HG03135 (cell line): ENCODE results near the gene GLRX3.
A peak's percentile ranks its signal among the peaks of the same experiment; 100 is the strongest.
"Not testable (repeated sequence)": the region's sequence is repeated elsewhere in the genome, so short reads cannot be mapped to it uniquely, and the experiment has no call there.

Experiments used
- ATAC-seq: cut with Tn5 transposase; IDR thresholded peaks from one replicate; pipeline ENCODE4 v1.9.1; 2021; ENCODE audit warnings: mild to moderate bottlenecking, moderate library complexity; ENCODE audit not compliant: unreplicated experiment

Gene GLRX3

DNA sequence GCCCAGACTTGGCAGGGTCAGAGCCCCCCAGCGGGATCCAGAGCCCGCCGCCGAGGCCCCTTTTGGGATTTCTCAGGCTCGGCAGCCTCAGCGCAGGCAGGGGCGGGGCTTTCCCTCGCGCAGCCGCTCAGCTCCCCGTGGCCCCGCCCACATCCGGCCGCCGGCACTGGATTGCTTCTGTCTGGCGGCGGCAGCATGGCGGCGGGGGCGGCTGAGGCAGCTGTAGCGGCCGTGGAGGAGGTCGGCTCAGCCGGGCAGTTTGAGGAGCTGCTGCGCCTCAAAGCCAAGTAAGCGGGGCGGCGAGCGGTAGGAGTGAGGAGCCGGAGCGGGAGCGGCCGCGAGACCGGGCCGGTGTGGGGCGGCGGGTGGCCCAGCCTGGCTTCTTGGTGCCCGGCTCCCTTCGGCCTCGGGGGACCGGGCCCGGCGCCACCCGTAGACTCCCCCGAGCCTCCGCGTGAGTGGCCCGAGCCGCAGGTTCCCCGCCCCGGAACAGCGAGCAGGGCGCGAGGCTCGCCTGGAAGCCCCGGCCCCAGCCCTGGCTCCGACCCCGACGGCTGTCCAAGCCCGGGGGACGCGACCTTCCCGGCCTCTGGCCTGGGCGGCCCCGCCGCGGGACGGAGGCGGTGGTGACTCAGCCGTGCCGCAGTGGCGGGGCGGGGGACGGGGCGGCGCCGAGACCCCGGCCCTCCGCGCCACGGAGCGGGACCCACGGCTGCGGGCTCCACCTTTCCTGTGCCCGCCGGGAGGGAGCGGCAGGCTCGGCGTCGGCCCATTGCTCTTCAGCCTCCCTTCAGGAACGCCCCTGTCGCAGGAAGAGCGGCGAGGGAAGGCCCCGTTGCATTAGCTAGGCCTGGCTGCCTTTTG is at the start of gene GLRX3:
GLRX3 (plus strand) TSS at position 166 of the 864 bp plus-strand sequence; CDS start at position 196, 30 bp downstream.
- peak; percentile 87 for ATAC-seq

DNA sequence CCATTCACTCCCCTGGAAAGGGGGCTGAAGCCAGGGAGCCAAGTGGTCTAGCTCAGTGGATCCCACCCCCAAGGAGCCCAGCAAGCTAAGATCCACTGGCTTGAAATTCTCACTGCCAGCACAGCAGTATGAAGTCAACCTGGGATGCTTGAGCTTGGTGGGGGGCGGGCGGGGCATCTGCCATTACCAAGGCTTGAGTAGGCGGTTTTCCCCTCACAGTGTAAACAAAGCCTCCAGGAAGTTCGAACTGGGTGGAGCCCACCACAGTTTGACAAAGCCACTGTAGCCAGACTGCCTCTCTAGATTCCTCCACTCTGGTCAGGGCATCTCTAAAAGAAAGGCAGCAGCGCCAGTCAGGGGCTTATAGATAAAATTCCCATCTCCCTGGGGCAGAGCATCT is 45.6 kb upstream of the GLRX3 start:
- ATAC-seq: not testable (repeated sequence)

DNA sequence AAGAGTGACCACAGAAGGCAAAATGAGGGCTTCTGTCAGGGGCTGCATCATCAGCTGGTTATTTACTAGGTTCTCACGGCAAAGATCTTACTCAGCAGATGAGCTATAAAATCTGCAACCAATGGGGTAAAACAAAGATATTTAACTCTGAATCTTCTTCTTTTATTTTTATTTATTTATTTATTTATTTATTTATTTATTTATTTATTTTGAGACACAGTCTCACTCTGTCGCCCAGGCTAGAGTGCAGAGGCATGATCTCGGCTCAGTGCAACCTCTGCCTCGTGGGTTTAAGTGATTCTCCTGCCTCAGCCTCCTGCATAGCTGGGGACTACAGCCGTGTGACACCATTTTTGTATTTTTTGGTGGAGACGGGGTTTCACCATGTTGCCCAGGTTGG is 36.8 kb upstream of the GLRX3 start:
- no peak for ATAC-seq

DNA sequence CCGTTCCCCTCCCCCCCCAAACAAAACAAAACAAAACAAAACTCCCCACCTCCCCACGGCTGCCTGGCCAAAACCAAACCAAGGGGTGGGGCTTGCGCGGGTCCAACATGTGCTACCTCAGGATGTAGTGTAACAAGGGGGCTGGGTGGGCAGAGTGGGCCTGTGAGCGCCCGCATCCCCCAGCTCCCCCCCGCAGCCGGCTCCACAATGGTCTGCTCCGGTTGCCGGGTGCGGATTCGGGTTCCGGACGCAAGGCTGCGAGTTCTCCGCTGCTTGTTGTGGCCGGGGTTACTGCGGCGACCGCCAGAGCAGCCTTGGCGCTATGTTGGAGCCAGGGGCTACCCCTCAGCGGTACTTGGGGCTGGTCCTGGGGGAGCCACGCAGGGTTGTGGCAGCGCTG is 30.5 kb upstream of the GLRX3 start:
- no peak for ATAC-seq

DNA sequence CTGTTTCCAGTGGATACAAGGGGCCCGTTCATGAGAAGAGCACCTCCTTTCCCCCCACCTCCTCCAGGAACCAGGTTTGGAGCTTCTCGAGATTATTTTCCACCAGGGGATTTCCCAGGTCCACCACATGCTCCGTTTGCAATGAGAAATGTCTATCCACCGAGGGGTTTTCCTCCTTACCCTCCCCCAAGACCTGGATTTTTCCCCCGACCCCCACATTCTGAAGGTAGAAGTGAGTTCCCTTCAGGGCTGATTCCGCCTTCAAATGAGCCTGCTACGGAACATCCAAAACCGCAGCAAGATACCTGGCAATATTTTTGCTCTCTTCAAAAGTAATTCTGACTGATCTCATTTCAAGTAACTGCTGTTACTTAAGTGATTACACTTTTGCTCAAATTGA is 28.0 kb upstream of the GLRX3 start:
- not testable (repeated sequence) for ATAC-seq

DNA sequence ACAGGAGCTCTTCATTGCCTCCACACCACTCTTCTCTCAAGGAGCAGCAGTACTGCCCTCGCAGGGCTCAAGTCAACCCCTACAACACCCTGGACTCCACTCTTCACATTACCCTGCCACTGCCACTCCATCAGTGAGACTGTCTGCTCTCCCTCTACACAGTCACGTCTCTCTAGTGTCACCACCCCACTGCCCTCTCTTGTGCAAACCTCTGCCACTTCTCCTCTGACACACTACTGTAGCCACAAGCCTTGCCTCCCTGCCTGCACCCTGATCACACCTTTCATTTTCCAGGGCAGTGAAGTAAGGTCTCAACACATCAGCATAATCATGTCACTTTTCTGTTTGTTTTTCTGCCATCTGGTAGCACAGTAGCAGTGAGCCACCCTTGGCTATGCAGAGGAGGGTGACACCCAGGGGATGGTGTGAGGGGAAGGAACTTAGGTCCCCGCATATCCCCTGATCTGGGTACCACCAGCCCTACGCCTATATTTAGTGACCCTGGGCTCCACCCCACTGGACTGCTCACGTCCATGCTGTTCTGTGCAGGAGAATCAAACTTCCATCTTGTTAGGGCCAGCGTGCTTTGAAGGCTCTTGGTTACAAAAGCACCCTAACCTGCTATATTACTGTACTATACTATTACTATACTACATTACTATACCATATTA is 27.1 kb upstream of the GLRX3 start:
- no peak for ATAC-seq

DNA sequence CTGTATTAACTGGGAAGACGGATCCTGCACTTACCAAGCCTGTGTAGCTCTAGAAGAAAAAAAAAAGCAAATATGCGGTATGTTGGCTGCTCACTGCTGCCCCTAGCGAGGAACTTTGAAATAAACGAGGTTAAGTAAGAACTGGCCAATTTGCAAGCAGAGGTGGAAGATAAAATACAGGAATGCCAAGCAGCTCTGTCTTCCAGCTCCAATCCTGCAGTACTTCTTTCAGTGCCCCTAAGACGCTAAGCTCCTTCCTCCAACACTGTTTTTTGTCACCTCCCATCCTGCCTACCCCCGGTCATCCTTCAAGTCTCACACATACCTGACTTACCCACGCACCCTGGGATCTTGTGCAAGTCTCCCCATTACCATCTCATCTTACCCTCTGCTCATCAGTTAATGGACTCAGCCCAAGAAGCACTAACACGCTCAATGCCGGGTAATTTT is 26.4 kb upstream of the GLRX3 start:
- no peak for ATAC-seq

DNA sequence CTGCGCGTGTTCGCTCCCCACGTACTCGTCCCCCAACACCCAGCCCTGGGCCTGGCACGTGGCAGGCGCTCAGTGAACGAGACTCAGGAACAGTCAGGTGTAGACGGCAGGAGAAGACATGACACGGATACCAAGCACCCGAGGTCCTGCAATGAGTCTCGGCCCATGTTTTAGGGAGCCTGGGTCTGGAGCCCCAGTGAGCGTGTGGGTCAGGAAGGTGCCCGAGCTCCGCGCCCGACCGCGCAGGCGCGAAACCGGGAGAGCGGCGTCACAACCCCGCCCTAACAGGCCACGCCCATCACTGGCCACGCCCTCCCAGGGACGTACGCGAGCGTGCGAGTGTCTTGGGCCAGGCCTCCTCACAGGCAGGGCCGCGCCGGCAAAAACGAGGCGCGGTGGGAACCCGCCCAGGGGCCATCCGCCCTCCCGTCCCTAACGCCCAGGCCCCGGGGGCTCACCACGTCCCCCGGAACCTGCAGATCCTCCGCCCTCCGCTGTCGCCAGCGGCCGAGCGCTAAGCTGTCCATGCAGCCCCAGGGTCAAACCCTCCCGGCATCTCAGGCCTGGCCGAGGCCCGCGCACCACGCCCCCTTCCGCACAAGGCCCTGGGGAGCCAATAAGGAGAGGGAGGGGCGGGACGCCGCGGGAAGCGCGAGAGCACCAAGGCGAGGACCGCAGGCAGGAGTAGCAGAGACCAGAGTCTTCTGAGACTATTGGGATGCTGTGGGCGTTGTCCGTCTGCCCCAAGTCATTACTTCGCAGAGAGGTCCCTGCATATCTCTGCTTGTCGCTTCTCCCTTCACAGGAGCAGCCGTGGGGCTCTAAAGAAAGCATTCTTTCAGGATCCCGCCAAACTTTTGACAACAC is 25.7 kb upstream of the GLRX3 start, which contains the start of gene C10orf143:
C10orf143 (minus strand) TSS at position 585 of the 867 bp plus-strand sequence; CDS start at position 527, 58 bp downstream.
- ATAC-seq: peak; percentile 81

DNA sequence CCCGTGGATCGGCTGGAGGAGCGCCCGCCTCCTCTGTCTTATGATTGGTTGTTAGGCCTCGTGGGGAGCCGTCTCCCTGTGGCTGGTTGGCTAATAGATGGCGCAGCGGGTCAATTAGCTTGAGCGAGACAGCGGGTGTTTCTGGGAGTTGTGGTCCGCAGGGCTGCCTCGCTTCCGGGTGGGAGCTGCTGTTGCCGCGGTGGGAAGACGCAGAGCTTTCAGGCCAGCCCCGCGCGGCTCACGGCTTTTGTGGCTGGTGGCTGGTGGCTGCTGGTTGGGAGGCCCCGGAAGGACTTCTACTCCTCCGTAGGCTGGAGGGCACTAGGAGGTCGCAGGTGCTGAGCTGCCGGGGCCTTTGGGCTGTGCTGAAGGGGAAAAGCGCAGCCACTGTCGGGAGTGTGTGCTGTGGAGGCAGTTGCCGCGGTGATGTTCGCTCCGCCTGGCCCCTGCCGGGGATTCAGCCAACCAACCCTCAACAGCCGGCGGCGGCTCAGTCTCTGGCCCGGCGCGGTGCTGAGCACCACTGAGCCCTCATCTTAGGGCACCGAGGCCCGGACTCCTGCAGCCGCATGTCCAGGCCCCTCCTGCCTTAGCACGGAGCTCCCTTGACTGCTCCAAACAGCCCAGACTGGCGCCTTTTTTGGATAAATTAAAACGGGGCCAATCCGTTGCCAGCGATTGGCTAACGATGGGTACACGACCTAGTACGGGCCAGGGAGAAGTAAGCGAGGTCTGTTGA is 24.9 kb upstream of the GLRX3 start:
- peak; percentile 93 for ATAC-seq

DNA sequence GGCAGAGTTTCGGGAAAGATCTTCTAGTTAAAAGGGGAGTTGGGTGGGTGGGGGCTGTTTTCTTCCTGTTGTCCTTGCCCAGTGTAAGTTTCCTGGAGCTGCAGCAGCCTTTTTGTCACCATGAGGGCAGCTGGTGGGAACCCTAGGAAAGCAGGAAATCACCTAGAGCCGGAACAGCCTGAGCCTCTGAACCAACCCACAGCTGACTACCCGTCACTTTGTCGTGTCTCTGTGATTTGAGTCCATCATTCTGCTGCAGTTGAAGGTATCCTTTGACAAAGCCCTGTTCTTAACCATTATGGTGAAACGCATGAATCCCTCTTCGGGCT is 24.4 kb upstream of the GLRX3 start:
- ATAC-seq: no peak

DNA sequence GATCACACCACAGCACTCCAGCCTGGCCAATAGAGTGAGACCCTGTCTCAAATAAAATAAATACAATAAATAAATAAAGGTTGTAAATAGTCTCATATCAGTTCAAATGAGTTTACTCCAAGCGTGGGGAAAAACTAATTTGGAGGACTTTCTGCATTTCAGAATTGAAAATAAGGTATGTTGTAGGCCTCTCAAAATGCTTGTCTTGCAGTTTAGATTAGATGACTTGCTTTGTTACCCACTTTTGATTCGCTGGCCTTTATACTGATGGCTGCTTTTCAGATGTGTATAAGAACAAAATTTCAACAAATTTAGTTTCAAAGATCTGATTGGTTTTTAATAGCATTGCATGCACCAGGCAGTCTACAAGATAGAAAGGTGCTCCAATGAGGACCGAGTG is 23.4 kb upstream of the GLRX3 start:
- ATAC-seq: no peak

DNA sequence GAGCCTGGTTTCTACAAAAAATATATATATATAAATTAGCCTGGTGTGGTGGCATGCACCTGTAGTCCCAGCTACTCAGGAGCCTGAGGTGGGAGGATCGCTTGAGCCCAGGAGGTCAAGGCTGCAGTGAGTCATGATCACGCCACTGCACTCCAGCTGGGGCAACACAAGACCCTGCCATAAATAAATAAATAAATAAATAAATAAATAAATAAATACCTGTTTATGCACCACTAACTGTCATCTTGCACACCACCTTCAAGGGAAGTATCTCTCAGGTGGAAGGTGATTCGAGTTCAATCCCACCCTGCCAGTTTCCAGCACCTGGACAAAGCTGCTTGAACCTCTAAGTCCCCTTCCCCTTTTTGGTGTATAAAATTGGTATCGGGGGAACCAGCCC is 19.2 kb upstream of the GLRX3 start:
- ATAC-seq: not testable (repeated sequence)

DNA sequence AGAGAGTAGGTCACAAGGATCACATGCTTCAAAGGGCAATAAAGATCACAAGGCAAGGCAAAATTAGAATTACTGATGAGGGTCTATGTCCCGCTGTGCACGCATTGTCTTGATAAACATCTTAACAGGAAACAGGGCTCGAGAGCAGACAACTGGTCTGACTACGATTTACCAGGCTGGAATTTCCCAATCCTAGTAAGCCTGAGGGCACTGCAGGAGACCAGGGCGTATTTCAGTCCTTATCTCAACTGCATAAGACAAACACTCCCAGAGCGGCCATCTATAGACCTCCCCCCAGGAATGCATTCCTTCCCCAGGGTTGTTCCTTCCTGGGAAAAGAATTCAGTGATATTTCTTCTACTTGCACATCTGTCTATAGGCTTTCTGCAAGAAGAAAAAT is 18.7 kb upstream of the GLRX3 start:
- not testable (repeated sequence) for ATAC-seq

DNA sequence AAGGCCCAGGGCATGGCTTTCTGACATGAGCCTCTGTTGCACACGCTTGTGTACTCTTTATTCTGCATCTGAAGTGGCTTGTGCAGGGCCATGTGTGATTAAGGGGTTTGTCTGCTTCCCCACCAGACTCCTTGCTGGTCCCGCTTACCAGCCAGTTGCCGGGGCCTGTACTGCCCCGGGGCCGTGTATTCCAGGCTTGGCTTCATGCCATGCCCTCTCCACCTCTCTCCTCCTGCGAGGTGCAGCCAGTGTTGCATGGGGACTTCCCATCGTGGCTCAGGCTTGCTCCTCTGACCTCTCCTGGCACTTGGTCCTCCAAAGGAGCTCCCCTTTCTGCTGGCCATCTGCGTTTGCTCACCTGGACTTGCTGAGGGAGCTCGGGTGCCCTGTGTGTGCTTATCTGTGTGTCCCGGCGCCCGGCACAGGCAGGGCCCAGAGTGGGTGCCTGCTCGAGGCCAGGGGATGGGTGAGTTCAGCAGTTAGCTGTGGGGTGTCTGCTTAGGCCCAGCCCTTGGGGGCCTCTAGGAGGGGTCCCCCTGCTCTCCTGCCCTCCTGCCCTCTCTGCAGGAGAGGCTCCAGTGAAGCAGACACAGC is 14.6 kb upstream of the GLRX3 start:
- no peak for ATAC-seq

DNA sequence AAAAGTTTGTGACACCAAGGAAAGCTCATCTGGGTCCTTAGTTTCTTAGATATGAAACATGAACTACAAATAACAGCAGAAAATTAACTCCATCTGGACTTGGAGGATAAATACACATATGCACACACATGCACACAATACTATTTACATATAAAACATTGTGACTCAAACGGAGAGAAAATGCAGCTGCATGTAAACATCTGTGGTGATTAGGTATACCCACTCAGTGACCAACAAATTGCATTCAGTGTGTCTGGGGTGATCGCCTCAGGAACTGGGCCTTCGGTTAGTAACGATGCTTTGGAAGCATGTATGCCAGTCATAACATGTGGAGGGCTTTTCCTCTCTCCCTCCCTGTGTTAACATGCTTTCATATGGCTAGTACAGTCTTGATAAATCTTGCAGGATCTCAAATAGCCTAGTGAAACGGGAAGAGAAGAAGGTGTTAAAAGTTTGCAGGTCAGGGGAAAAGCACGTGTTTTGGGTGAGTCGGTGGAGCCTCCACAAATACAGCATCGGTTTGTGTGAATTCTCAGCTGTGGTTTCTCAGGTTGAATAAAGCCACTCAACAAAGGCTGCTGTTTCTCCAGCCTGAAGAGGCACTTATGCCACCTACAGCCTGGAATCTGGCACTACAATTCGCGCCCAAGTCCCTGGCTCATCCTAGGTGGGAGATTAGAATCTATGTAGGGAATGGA is 8.7 kb upstream of the GLRX3 start:
- ATAC-seq: peak; percentile 92

DNA sequence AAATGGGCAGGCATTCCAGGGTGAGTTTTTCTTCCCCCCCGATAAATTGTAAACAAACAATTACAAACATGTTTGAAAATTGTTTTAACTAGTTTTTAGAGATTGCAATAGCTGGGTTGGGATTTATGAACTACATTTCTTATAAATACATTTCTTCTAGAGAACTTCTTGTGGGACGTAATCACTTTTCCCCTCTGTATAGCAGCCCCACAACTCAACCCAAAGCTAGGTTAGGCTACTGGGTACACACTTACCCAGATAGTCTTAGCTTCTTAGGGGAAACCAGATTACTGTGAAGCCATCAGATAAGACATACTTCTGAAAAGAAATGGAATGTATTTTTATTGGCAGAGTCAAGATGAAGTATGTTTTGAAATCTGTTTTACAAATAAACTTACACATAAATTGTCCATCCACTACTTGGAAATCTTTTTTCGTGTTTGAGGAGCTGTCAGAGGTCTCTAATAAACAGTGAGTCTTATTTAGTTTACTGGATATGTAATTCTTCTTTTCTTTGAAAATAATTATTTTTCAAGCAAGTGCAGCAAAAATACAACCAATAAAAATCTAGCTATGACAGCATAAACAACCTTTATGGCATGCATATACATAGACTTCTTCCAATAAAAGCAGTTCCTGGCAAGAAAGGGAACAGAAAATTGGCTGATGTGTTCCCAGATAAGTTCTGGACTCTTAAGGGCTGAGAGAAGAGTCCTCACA is 8.0 kb upstream of the GLRX3 start:
- no peak for ATAC-seq

DNA sequence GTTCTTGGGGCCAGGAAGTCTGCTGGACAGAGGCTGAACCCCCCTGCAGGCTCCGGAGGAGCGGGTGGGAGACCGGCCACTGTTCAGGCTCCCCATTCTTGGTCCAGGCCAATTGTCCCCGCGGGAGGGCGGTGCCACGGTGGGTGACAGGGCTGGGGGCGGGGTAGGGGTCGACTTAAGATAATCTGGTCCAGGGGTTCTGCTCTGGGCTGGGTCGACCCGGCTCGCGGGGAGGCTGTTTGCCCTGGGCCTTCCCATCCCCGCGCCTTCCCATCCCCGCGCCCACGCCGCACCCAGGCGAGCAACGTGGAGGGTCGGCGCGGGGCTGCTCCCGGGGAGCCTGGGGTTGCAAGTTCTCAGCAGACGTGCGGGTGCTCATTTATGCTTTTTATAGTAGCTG is 7.3 kb upstream of the GLRX3 start:
- ATAC-seq: no peak

DNA sequence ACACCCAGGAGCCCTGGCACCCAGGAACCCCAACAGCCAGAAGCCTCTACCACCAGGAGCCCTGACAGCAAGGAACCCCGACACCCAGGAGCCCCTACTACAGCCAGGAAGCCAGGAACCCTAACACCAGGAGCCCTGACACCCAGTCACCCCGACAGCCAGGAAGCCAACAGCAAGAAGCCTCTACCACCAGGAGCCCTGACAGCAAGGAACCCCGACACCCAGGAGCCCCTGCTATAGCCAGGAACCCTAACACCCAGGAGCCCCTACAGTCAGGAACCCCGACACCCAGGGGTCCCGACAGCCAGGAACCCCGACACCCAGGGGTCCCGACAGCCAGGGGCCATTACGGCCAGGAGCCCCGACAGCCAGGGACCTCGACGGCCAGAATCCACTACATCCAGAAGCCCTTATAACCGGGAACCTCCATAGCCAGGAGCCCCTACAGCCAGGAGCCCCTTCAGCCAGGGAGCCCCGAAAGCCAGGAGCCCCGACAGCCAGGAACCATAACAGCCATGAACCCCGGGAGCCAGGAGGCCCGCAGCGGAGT is 440 bp upstream of the GLRX3 start:
- peak; percentile 1 for ATAC-seq

DNA sequence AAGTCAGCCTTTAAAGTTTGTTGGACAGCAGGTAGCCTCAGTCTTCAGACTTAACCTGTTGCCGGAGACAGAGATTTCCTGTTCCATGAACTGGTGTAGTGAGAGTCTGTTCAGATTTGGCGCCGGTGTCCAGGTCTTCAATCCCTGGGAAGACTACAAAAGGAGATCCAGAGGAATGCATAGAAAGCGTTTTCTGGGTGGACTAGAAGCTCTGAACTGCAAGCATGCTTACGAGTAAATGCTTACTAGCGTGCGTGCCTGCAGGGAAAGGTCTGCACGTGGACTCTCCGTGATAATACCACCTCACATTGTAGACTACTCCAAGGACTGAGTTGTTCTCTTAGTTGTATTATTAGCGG is 878 bp downstream of the GLRX3 start:
- ATAC-seq: no peak
